A549 (cell line): ENCODE measurements around the gene SCIN. TPM values are rescaled to one million over a fixed set of nuclear protein-coding genes. Genes with fewer than 3 reads are reported as not detected.

Source experiments
- ATAC-seq, 2 experiments: fragments of 200-7000 bp in 1 of 2; fragments of >200 bp in 1 of 2; cut with Nextera tagmentation in 1 of 2; cut with Tn5 transposase in 1 of 2; 3 replicates each; pipeline versions ENCODE4 v1.8.0 to v1.9.1; 2018 to 2020; ENCODE audit warnings: mild to moderate bottlenecking in 1 of 2, moderate library complexity in 1 of 2
- CTCF ChIA-PET: fragments of 300-600 bp; sonication (Branson Sonifier 250); formaldehyde crosslinking; extraction: SDS; loops from one replicate; lab custom pipeline; 2021; ENCODE audit warnings: antibody characterized with exemption, inconsistent platforms; lab: Yijun Ruan, JAX
- POLR2A ChIA-PET: fragments of 350-600 bp; formaldehyde crosslinking; extraction: SDS; loops from one replicate; lab custom pipeline; 2021; ENCODE audit warnings: antibody characterized with exemption, inconsistent platforms; lab: Yijun Ruan, JAX
- DNase-seq, 2 experiments: peaks; one replicate each; pipeline versions ENCODE4 v3.0.0 to v3.0.0-alpha.2; 2011 to 2016; ENCODE audit warnings: low read depth in 1 of 2, low spot score in 1 of 2
- FAIRE-seq: peaks from 2 replicates; lab custom pipeline; 2011; peaks lifted over from hg19 to GRCh38; lab: Jason Lieb, UNC
- H3K27ac ChIP-seq, 2 experiments: fragments of >200 bp; sonication (Bioruptor Twin); formaldehyde crosslinking; 3 replicates each; pipeline ENCODE4 v1.5.1; 2016 to 2017
- H3K4me1 ChIP-seq: fragments of >200 bp; sonication (Bioruptor Twin); formaldehyde crosslinking; 3 replicates; pipeline ENCODE4 v1.6.1; 2016
- H3K4me2 ChIP-seq: fragments of >200 bp; sonication (Bioruptor Twin); formaldehyde crosslinking; 3 replicates; pipeline ENCODE4 v1.6.1; 2016
- H3K4me3 ChIP-seq: fragments of >200 bp; sonication (Bioruptor Twin); formaldehyde crosslinking; 3 replicates; pipeline ENCODE4 v1.5.1; 2016
- H3K9me3 ChIP-seq: fragments of >200 bp; sonication (Bioruptor Twin); formaldehyde crosslinking; 3 replicates; pipeline ENCODE4 v1.6.1; 2016
- BCL3 ChIP-seq: fragments of >200 bp; sonication (Bioruptor Twin); formaldehyde crosslinking; IDR thresholded peaks from 3 replicates; pipeline ENCODE4 v1.6.1; 2016
- BHLHE40 ChIP-seq: IDR thresholded peaks from 2 replicates; pipeline ENCODE4 v1.6.1; 2012; ENCODE audit warnings: low read depth, low read length, inconsistent platforms
- CBX2 ChIP-seq: fragments of 200-600 bp; sonication (generic); IDR thresholded peaks from 2 replicates; pipeline ENCODE4 v1.6.1; 2016; ENCODE audit warnings: low read depth, mild to moderate bottlenecking, borderline replicate concordance
- CBX8 ChIP-seq: fragments of 200-600 bp; sonication (generic); IDR thresholded peaks from 2 replicates; pipeline ENCODE4 v1.6.1; 2016
- CHD4 ChIP-seq: fragments of 200-600 bp; sonication (generic); IDR thresholded peaks from 2 replicates; pipeline ENCODE4 v1.6.1; 2016; ENCODE audit warnings: antibody characterized with exemption, mild to moderate bottlenecking, borderline replicate concordance
- CTCF ChIP-seq: fragments of >200 bp; sonication (Bioruptor Twin); formaldehyde crosslinking; IDR thresholded peaks from 3 replicates; pipeline ENCODE4 v1.5.1; 2016
- EHF ChIP-seq: fragments of 250-450 bp; sonication (Bioruptor Pico); IDR thresholded peaks from 2 replicates; pipeline ENCODE4 v1.5.0; 2020; ENCODE audit warnings: mild to moderate bottlenecking
- FOSL2 ChIP-seq, 2 experiments: fragments of 450-650 bp in 1 of 2; fragments of >200 bp in 1 of 2; sonication (Bioruptor Twin) in 1 of 2; formaldehyde crosslinking; IDR thresholded peaks; 2 replicates each; pipeline versions ENCODE4 v1.5.0 to v1.6.1; 2016 to 2020; ENCODE audit warnings: mild to moderate bottlenecking in 1 of 2, moderate library complexity in 1 of 2
- FOXS1 ChIP-seq: fragments of 250-450 bp; sonication (Bioruptor Pico); IDR thresholded peaks from 2 replicates; pipeline ENCODE4 v1.5.0; 2020; ENCODE audit warnings: mild to moderate bottlenecking, moderate library complexity
- GATA3 ChIP-seq: IDR thresholded peaks from 2 replicates; pipeline ENCODE4 v1.6.1; 2012; ENCODE audit warnings: borderline replicate concordance
- HMGXB4 ChIP-seq: fragments of 250-450 bp; sonication (Bioruptor Pico); IDR thresholded peaks from 2 replicates; pipeline ENCODE4 v1.5.0; 2021; ENCODE audit warnings: mild to moderate bottlenecking, moderate library complexity, borderline replicate concordance
- HOXB13 ChIP-seq: fragments of 250-450 bp; sonication (Bioruptor Pico); IDR thresholded peaks from 2 replicates; pipeline ENCODE4 v1.5.0; 2020; ENCODE audit warnings: low read depth, mild to moderate bottlenecking, moderate library complexity
- HOXB5 ChIP-seq: fragments of 250-450 bp; sonication (Bioruptor Pico); IDR thresholded peaks from 2 replicates; pipeline ENCODE4 v1.5.0; 2020; ENCODE audit warnings: mild to moderate bottlenecking, moderate library complexity
- KDM1A ChIP-seq: fragments of 200-600 bp; sonication (generic); IDR thresholded peaks from 2 replicates; pipeline ENCODE4 v1.6.1; 2016; ENCODE audit warnings: low read depth, mild to moderate bottlenecking
- KDM5A ChIP-seq: fragments of 200-600 bp; sonication (generic); IDR thresholded peaks from 2 replicates; pipeline ENCODE4 v1.6.1; 2016; ENCODE audit warnings: antibody characterized with exemption, mild to moderate bottlenecking
- MAFK ChIP-seq: fragments of 450-650 bp; IDR thresholded peaks from 2 replicates; pipeline ENCODE4 v1.6.1; 2014; ENCODE audit not compliant: partially characterized antibody
- MAZ ChIP-seq: fragments of 150-350 bp; IDR thresholded peaks from 2 replicates; pipeline ENCODE4 v1.6.1; 2014; ENCODE audit warnings: antibody characterized with exemption, low read depth, low read length, borderline replicate concordance
- PHF8 ChIP-seq: fragments of 200-600 bp; sonication (generic); IDR thresholded peaks from 2 replicates; pipeline ENCODE4 v1.6.1; 2016; ENCODE audit warnings: low read depth, mild to moderate bottlenecking, antibody characterized with exemption, moderate library complexity, borderline replicate concordance
- POLR2A ChIP-seq: IDR thresholded peaks from 2 replicates; pipeline ENCODE4 v1.6.1; 2012; ENCODE audit warnings: mild to moderate bottlenecking, low read length
- RNF2 ChIP-seq: fragments of 200-600 bp; sonication (generic); IDR thresholded peaks from 2 replicates; pipeline ENCODE4 v1.6.1; 2016; ENCODE audit warnings: low read depth, mild to moderate bottlenecking, antibody characterized with exemption, moderate library complexity, borderline replicate concordance
- SREBF2 ChIP-seq: fragments of 450-650 bp; IDR thresholded peaks from 2 replicates; pipeline ENCODE4 v1.6.1; 2014; ENCODE audit warnings: mild to moderate bottlenecking, moderate library complexity
- TFCP2L1 ChIP-seq: fragments of 250-450 bp; sonication (Bioruptor Pico); IDR thresholded peaks from 2 replicates; pipeline ENCODE4 v1.5.0; 2021; ENCODE audit warnings: mild to moderate bottlenecking
- TP53 ChIP-seq: fragments of 250-450 bp; sonication (Bioruptor Pico); IDR thresholded peaks from 2 replicates; pipeline ENCODE4 v1.5.0; 2021; ENCODE audit warnings: mild to moderate bottlenecking, moderate library complexity
- USF2 ChIP-seq: fragments of 450-650 bp; IDR thresholded peaks from 2 replicates; pipeline ENCODE4 v1.6.1; 2014; ENCODE audit warnings: antibody characterized with exemption
- ZSCAN20 ChIP-seq: fragments of 250-450 bp; sonication (Bioruptor Pico); IDR thresholded peaks from 2 replicates; pipeline ENCODE4 v1.8.0; 2022; ENCODE audit warnings: mild to moderate bottlenecking, moderate library complexity
- WGBS: methylation state at CpG from one replicate; pipeline ENCODE4 v1.1.6; 2017; ENCODE audit errors: missing lambda C conversion rate; 5-methylcytosine and 5-hydroxymethylcytosine counted together
- polyA plus RNA-seq, 4 experiments: library from polyadenylated mRNA; depleted of rRNA in 3 of 4; stranded (reverse); fragments of >200 nt; fragmentation: RNase III in 1 of 4; extraction: RNeasy Plus Mini Kit Qiagen cat#74134 plus additional on column Dnase treatment in 1 of 4; gene quantifications; 2 replicates in 3 of 4; 3 replicates in 1 of 4; pipeline ENCODE4 v1.2.3, GENCODE V29; 2011 to 2017

Gene SCIN
- polyA plus RNA-seq, 2 of the 4 experiments (the other 2 are of a cell fraction): 0.05 to 0.27 TPM

GRCh38 chr7:12583176-12583575 lies 12.7 kb downstream of the SCIN start:
- Histone ChIP-seq H3K4me3 (no peak overlapping the region), H3K4me1 (peaks cover 27% of the 10 kb centered on the region), H3K27ac (no peak overlapping the region), H3K4me2 (peak overlapping the region; percentile 58; the same call in 2 of the 3 replicates), H3K9me3 (no peaks in the 10 kb centered on the region)
- 96% methylated on average over 1 of the region's 1 CpG for WGBS
- ATAC-seq (no peak), FAIRE-seq (no peak), DNase-seq (no peak)
- ChIA-PET CTCF (no interaction called here), POLR2A (no interaction called here)
- TF ChIP-seq MAZ: no peak
- TF ChIP-seq ZSCAN20 (CRISPR knock-in tag): no peak
- no peak for TF ChIP-seq EHF
- TF ChIP-seq CHD4: no peak
- TF ChIP-seq PHF8: no peak
- no peak for TF ChIP-seq KDM1A
- no peak for TF ChIP-seq SREBF2
- TF ChIP-seq CBX2: no peak
- no peak for TF ChIP-seq FOXS1 (CRISPR knock-in tag)
- no peak for TF ChIP-seq POLR2A
- no peak for TF ChIP-seq MAFK
- no peak for TF ChIP-seq HOXB5

- Histone ChIP-seq H3K27ac (no peak overlapping the region), H3K4me2 (peak overlapping the region; percentile 58), H3K4me3 (no peak overlapping the region), H3K9me3 (no peaks in the 10 kb centered on the region), H3K4me1 (peaks cover 27% of the 10 kb centered on the region)
- ChIA-PET POLR2A (no interaction called here), CTCF (interaction anchor here (1.2 kb wide), 1 partner anchor 13 kb away, joined by 3 read pairs; the partner anchor contains the start of gene SCIN)
- no peak for TF ChIP-seq TP53 (CRISPR knock-in tag)
- TF ChIP-seq HOXB13: no peak
- TF ChIP-seq KDM1A: no peak
- TF ChIP-seq RNF2: no peak
- no peak for TF ChIP-seq CBX8
- TF ChIP-seq ZSCAN20 (CRISPR knock-in tag): no peak
- TF ChIP-seq GATA3: peak; percentile 73
- TF ChIP-seq CTCF: no peak
- TF ChIP-seq TFCP2L1 (CRISPR knock-in tag): no peak
- 27% methylated on average over 2 of the region's 2 CpGs for WGBS
- ATAC-seq: no peak
- FAIRE-seq: no peak
- peak in 1 of 2 experiments; percentile 53 for DNase-seq
Observed at GRCh38 chr7:12583922-12584321, 13.4 kb downstream of the SCIN start.

GRCh38 chr7:12584930-12585329 lies 14.4 kb downstream of the SCIN start:
- Histone ChIP-seq H3K4me3 (no peak overlapping the region), H3K4me2 (peak overlapping the region; percentile 58), H3K27ac (peak overlapping the region; percentile 7 to 29; a peak in 3 of 6 replicates), H3K4me1 (peaks cover 27% of the 10 kb centered on the region), H3K9me3 (no peaks in the 10 kb centered on the region)
- POLR2A ChIA-PET: no interaction called here
- FAIRE-seq (peak; percentile 7), ATAC-seq (peak; percentile 77 to 88), DNase-seq (peak in 1 of 2 experiments; percentile 70)
- 14% methylated on average over 7 of the region's 7 CpGs for WGBS
- CTCF ChIA-PET: interaction anchor here (0.8 to 1.2 kb wide), 2 partner anchors 11 to 14 kb away, joined by 3 read pairs; partner anchors contain the start of gene SCIN
- TF ChIP-seq KDM5A: no peak
- TF ChIP-seq EHF: no peak
- TF ChIP-seq BHLHE40: no peak
- no peak for TF ChIP-seq HOXB13
- no peak for TF ChIP-seq USF2
- TF ChIP-seq HMGXB4 (CRISPR knock-in tag): no peak
- no peak for TF ChIP-seq FOSL2 (IDR thresholded peaks at IDR 0.05)
- TF ChIP-seq FOSL2 (CRISPR knock-in tag; IDR thresholded peaks at IDR 0.05): no peak
- TF ChIP-seq CBX2: no peak
- TF ChIP-seq BCL3: no peak
